ENCODE data around the gene LRMDA. TPM values are rescaled to one million over a fixed set of nuclear protein-coding genes. Genes with fewer than 3 reads are reported as not detected.

Gene LRMDA
- total and polyA plus RNA-seq, 2 of the 4 experiments (the other 2 are of a cell fraction): 0.07 TPM; not detected in 1

GRCh38 chr10:76553263-76554032, 1122.0 kb downstream of the LRMDA start (continued):
- TF ChIP-seq FOS (IDR thresholded peaks at IDR 0.05; ENCODE audit: low read depth, low read length): no peak

GRCh38 chr10:76554033-76554408, 1122.6 kb downstream of the LRMDA start:
- H3K4me2 ChIP-seq (ENCODE audit: low read depth, low read length): no peak overlapping the region
- no peak overlapping the region for H3K4me3 ChIP-seq (ENCODE audit: insufficient read depth, low read depth, low read length)
- 0 out of 2 replicates have a peak overlapping the region, but pooled peaks have one; percentile 18 for H2AK5ac ChIP-seq (ENCODE audit: low read depth, low read length)
- H3K23ac ChIP-seq (ENCODE audit: low read depth, low read length): no peak overlapping the region
- H3K4me1 ChIP-seq (ENCODE audit: control insufficient read depth, insufficient read depth, low read length): peaks cover 14% of the 10 kb centered on the region
- in situ Hi-C loops (cut with MboI; ENCODE audit: low sequenced_read_pairs): loop anchor here (10.0 to 25.0 kb wide), 3 partner anchors 433 to 1142 kb away; partner anchors contain the start of gene ZNF503
- peak overlapping the region; percentile 29; the same call in 1 of the 3 replicates for H2BK15ac ChIP-seq (ENCODE audit: low read depth, low read length)
- H3K79me1 ChIP-seq (ENCODE audit: low read depth in 1 of 2, low read length in 2 of 2): no peaks in the 10 kb centered on the region
- H2BK5ac ChIP-seq (ENCODE audit: low read depth, low read length, poor library complexity, severe bottlenecking): no peak overlapping the region
- dilution Hi-C loops (cut with HindIII; ENCODE audit: low sequenced_read_pairs, unreplicated experiment): no loop called here
- WGBS, 2 experiments (ENCODE audit: extremely low coverage in 2 of 2, insufficient read length in 1 of 2): 87% methylated on average over 3 of the region's 7 CpGs; no CpG with 5 or more reads in 1 of the 2 experiments
- no peaks in the 10 kb centered on the region for H3K36me3 ChIP-seq (ENCODE audit: control insufficient read depth, insufficient read depth, low read length)
- ChIA-PET CTCF (interaction anchor here (0.6 kb wide), 1 partner anchor 430 kb away, joined by 6 read pairs; no protein-coding TSS in a partner anchor), POLR2A (ENCODE audit: unreplicated experiment) (no interaction called here)
- BruUV-seq (replicated peaks): no TSS peak
- H2BK120ac ChIP-seq (ENCODE audit: low read depth, low read length): no peak overlapping the region
- H3K4ac ChIP-seq (ENCODE audit: low read depth, low read length): no peak overlapping the region
- H4K8ac ChIP-seq (ENCODE audit: low read depth in 2 of 2, low read length in 2 of 2): no peak overlapping the region
- peaks cover 18% of the 10 kb centered on the region for H3K27me3 ChIP-seq (ENCODE audit: control insufficient read depth, insufficient read depth, low read length)
- H3K18ac ChIP-seq (ENCODE audit: low read depth, low read length): no peak overlapping the region
- H2BK20ac ChIP-seq (ENCODE audit: low read depth, low read length): no peak overlapping the region
- H3K9ac ChIP-seq (ENCODE audit: low read depth, low read length): no peak overlapping the region
- H3K27ac ChIP-seq (ENCODE audit: insufficient read depth, low read length): no peak overlapping the region
- no peak overlapping the region for H2AFZ ChIP-seq (replicated peaks; ENCODE audit: low read length, poor library complexity)
- H3K9me1 ChIP-seq (ENCODE audit: insufficient read depth, low read length): peaks cover 12% of the 10 kb centered on the region
- TF ChIP-seq NFE2L2 (IDR thresholded peaks at IDR 0.05; ENCODE audit: low read depth, low read length): no peak
- TF ChIP-seq RAD21 (IDR thresholded peaks at IDR 0.05; ENCODE audit: low read length): no peak
- TF ChIP-seq CHD1 (IDR thresholded peaks at IDR 0.05; ENCODE audit: low read depth, low read length): no peak
- TF ChIP-seq MAZ (IDR thresholded peaks at IDR 0.05; ENCODE audit: borderline replicate concordance, low read depth, low read length): no peak
- TF ChIP-seq SMC3 (IDR thresholded peaks at IDR 0.05; ENCODE audit: low read depth, low read length): no peak
- no peak for TF ChIP-seq USF2 (IDR thresholded peaks at IDR 0.05; ENCODE audit: low read depth, low read length)
- no peak for TF ChIP-seq ELK1 (IDR thresholded peaks at IDR 0.05; ENCODE audit: borderline replicate concordance, low read depth, low read length)
- no peak for TF ChIP-seq CTCF (conservative IDR thresholded peaks at IDR 0.05; ENCODE audit: low read depth, low read length)
- TF ChIP-seq POLR2A (IDR thresholded peaks at IDR 0.05; ENCODE audit: low read depth, low read length): no peak
- TF ChIP-seq BHLHE40 (IDR thresholded peaks at IDR 0.05; ENCODE audit: low read depth, low read length): no peak
- H4K20me1 ChIP-seq (ENCODE audit: insufficient read depth, low read length): no peaks in the 10 kb centered on the region
- H3K14ac ChIP-seq (replicated peaks; ENCODE audit: low read depth, low read length): no peak overlapping the region
- no peaks in the 10 kb centered on the region for H3K9me3 ChIP-seq (ENCODE audit: control insufficient read depth, insufficient read depth, low read length)
- H4K91ac ChIP-seq (ENCODE audit: insufficient read depth, low read depth, low read length): no peak overlapping the region
- DNase-seq: no peak
- H3K56ac ChIP-seq (ENCODE audit: extremely low read depth, insufficient read depth, low read length): no peak overlapping the region
- H4K5ac ChIP-seq (ENCODE audit: low read depth, low read length): no peak overlapping the region
- H2AK9ac ChIP-seq (replicated peaks; ENCODE audit: low read depth, low read length, poor library complexity): no peak overlapping the region
- no peak for ATAC-seq (ENCODE audit: low read depth)
- intact Hi-C loops (cut with micrococcal nuclease): no loop called here

Data from IMR-90 (cell line).